ENCODE data around the gene GPRIN3.

GRCh38 chr4:89218587-89218986 is 89.0 kb downstream of the GPRIN3 start:
- no peak for TF ChIP-seq CTCF (conservative IDR thresholded peaks at IDR 0.05; ENCODE audit: low read depth, low read length)
- no peak for TF ChIP-seq EZH2 (IDR thresholded peaks at IDR 0.05; ENCODE audit: borderline replicate concordance, low read depth, low read length, poor library complexity, severe bottlenecking)

Measured in A673 (cell line).